SK-N-SH (cell line): ENCODE data around the gene INHBE. TPM values are rescaled to one million over a fixed set of nuclear protein-coding genes. Genes with fewer than 3 reads are reported as not detected.

Experiments used
- CTCF ChIA-PET: fragments of 300-600, 350-600 bp; formaldehyde crosslinking; extraction: SDS; loops from one replicate; lab custom pipeline; 2021; lab: Yijun Ruan, JAX
- POLR2A ChIA-PET: fragments of 350-600 bp; sonication (Branson Sonifier 250); formaldehyde crosslinking; extraction: SDS; loops from one replicate; lab custom pipeline; 2020; ENCODE audit warnings: antibody characterized with exemption, inconsistent platforms; lab: Yijun Ruan, JAX
- DNase-seq: peaks from one replicate; pipeline ENCODE4 v3.0.0; 2012
- H2AFZ ChIP-seq: fragments of 200-600 bp; sonication (generic); 2 replicates; pipeline ENCODE4 v1.8.1; 2016; ENCODE audit warnings: antibody characterized with exemption, mild to moderate bottlenecking, low read depth
- H3F3A ChIP-seq: fragments of 200-600 bp; sonication (generic); replicated peaks from 2 replicates; pipeline ENCODE3; 2016; ENCODE audit warnings: antibody characterized with exemption, mild to moderate bottlenecking; ENCODE audit not compliant: insufficient read depth
- H3K27ac ChIP-seq, 2 experiments: fragments of 200-500 bp in 1 of 2; fragments of 200-600 bp in 1 of 2; sonication (Bioruptor generic) in 1 of 2; sonication (generic), shearing (Covaris generic) in 1 of 2; 2 replicates each; pipeline versions ENCODE4 v1.5.1 to v1.6.1; 2014 to 2016; ENCODE audit warnings: low read depth in 2 of 2, inconsistent platforms in 1 of 2, low read length in 1 of 2, mild to moderate bottlenecking in 1 of 2, mixed read lengths in 1 of 2
- H3K27me3 ChIP-seq: fragments of 200-600 bp; sonication (generic), shearing (Covaris generic); 2 replicates; pipeline ENCODE4 v1.6.1; 2016; ENCODE audit warnings: mixed run types; ENCODE audit not compliant: insufficient read depth
- H3K36me3 ChIP-seq, 2 experiments: fragments of 200-500 bp in 1 of 2; fragments of 200-600 bp in 1 of 2; sonication (Bioruptor generic) in 1 of 2; sonication (generic) in 1 of 2; replicated peaks in 1 of 2; 2 replicates each; pipeline versions ENCODE3 to v1.5.1; 2014 to 2016; ENCODE audit warnings: low read length in 1 of 2, mild to moderate bottlenecking in 1 of 2; ENCODE audit not compliant: insufficient read depth in 2 of 2, control insufficient read depth in 1 of 2
- H3K4me1 ChIP-seq, 2 experiments: fragments of 200-500 bp in 1 of 2; fragments of 200-600 bp in 1 of 2; sonication (Bioruptor generic) in 1 of 2; sonication (generic), shearing (Covaris generic) in 1 of 2; 2 replicates each; pipeline versions ENCODE4 v1.5.1 to v1.6.1; 2014 to 2016; ENCODE audit warnings: low read depth in 1 of 2, low read length in 1 of 2, mixed run types in 1 of 2; ENCODE audit not compliant: insufficient read depth in 2 of 2, control insufficient read depth in 1 of 2
- H3K4me2 ChIP-seq: fragments of 200-600 bp; sonication (generic), shearing (Covaris generic); 2 replicates; pipeline ENCODE4 v1.6.1; 2017; ENCODE audit warnings: mixed run types
- H3K4me3 ChIP-seq, 2 experiments: fragments of 200-500 bp in 1 of 2; fragments of 200-600 bp in 1 of 2; sonication (Bioruptor generic) in 1 of 2; sonication (generic), shearing (Covaris generic) in 1 of 2; 2 replicates each; pipeline versions ENCODE4 v1.5.1 to v1.8.1; 2014 to 2016; ENCODE audit warnings: low read depth in 2 of 2, inconsistent platforms in 1 of 2, low read length in 1 of 2, mild to moderate bottlenecking in 1 of 2, mixed read lengths in 1 of 2, moderate library complexity in 1 of 2
- H3K79me2 ChIP-seq: fragments of 200-600 bp; sonication (generic); 2 replicates; pipeline ENCODE4 v1.8.1; 2017; ENCODE audit warnings: mild to moderate bottlenecking; ENCODE audit not compliant: insufficient read depth
- H3K9ac ChIP-seq: fragments of 200-600 bp; sonication (generic); 2 replicates; pipeline ENCODE4 v1.6.1; 2017; ENCODE audit warnings: mixed run types
- H3K9me2 ChIP-seq: fragments of 200-600 bp; sonication (generic); 2 replicates; pipeline ENCODE4 v1.6.1; 2017; ENCODE audit warnings: mixed run types
- H3K9me3 ChIP-seq: fragments of 200-600 bp; sonication (generic); 2 replicates; pipeline ENCODE4 v1.6.1; 2017; ENCODE audit warnings: mixed run types, mild to moderate bottlenecking, moderate library complexity
- H4K20me1 ChIP-seq: fragments of 200-600 bp; sonication (generic); 2 replicates; pipeline ENCODE4 v1.6.1; 2017; ENCODE audit warnings: mild to moderate bottlenecking, mixed run types; ENCODE audit not compliant: insufficient read depth
- CTCF ChIP-seq: fragments of 200-600 bp; sonication (generic); IDR thresholded peaks from 2 replicates; pipeline ENCODE4 v1.6.1; 2017; ENCODE audit warnings: antibody characterized with exemption, mild to moderate bottlenecking, moderate library complexity
- ELF1 ChIP-seq: IDR thresholded peaks from 2 replicates; pipeline ENCODE4 v1.4.0; 2012
- EP300 ChIP-seq, 2 experiments: IDR thresholded peaks; 2 replicates each; pipeline versions ENCODE4 v1.4.0 to v1.6.1; 2012; ENCODE audit warnings: borderline replicate concordance in 1 of 2, low read depth in 1 of 2, low read length in 1 of 2
- FOXM1 ChIP-seq: IDR thresholded peaks from 2 replicates; pipeline ENCODE4 v1.4.0; 2012; ENCODE audit warnings: low read depth, mild to moderate bottlenecking
- GABPA ChIP-seq: IDR thresholded peaks from 2 replicates; pipeline ENCODE4 v1.4.0; 2012; ENCODE audit warnings: low read depth, mild to moderate bottlenecking
- GATA2 ChIP-seq: sonication (generic); formaldehyde crosslinking; IDR thresholded peaks from 2 replicates; pipeline ENCODE4 v1.5.0; 2020; ENCODE audit warnings: mild to moderate bottlenecking, missing genetic modification reagents
- IRF3 ChIP-seq: fragments of 150-350 bp; IDR thresholded peaks from 2 replicates; pipeline ENCODE4 v1.6.1; 2016; ENCODE audit warnings: mild to moderate bottlenecking, low read depth, low read length
- JUND ChIP-seq: IDR thresholded peaks from 2 replicates; pipeline ENCODE4 v1.4.0; 2012
- MAX ChIP-seq: IDR thresholded peaks from 2 replicates; pipeline ENCODE4 v1.4.0; 2012; ENCODE audit warnings: low read depth
- NFIC ChIP-seq: IDR thresholded peaks from 2 replicates; pipeline ENCODE4 v1.4.0; 2012; ENCODE audit warnings: borderline replicate concordance
- RAD21 ChIP-seq: IDR thresholded peaks from 2 replicates; pipeline ENCODE4 v1.6.1; 2012; ENCODE audit warnings: mild to moderate bottlenecking, low read length
- RFX5 ChIP-seq: IDR thresholded peaks from 2 replicates; pipeline ENCODE4 v1.6.1; 2012; ENCODE audit warnings: mild to moderate bottlenecking, improper control_type of control experiment, low read length
- RXRA ChIP-seq: IDR thresholded peaks from 2 replicates; pipeline ENCODE4 v1.4.0; 2012; ENCODE audit warnings: low read depth, mild to moderate bottlenecking, borderline replicate concordance
- SMC3 ChIP-seq: IDR thresholded peaks from 2 replicates; pipeline ENCODE4 v1.6.1; 2012; ENCODE audit warnings: low read depth, low read length, improper control_type of control experiment
- TCF12 ChIP-seq: IDR thresholded peaks from 2 replicates; pipeline ENCODE4 v1.4.0; 2012
- TEAD4 ChIP-seq: IDR thresholded peaks from 2 replicates; pipeline ENCODE4 v1.4.0; 2012; ENCODE audit warnings: mild to moderate bottlenecking, borderline replicate concordance; ENCODE audit not compliant: insufficient read depth
- USF1 ChIP-seq: IDR thresholded peaks from 2 replicates; pipeline ENCODE4 v1.4.0; 2012; ENCODE audit warnings: low read depth, borderline replicate concordance
- YY1 ChIP-seq: IDR thresholded peaks from 2 replicates; pipeline ENCODE4 v1.4.0; 2012; ENCODE audit warnings: low read depth, mild to moderate bottlenecking
- WGBS: methylation state at CpG from one replicate; pipeline ENCODE4 v1.1.6; 2017; ENCODE audit warnings: low lambda C conversion rate; 5-methylcytosine and 5-hydroxymethylcytosine counted together
- polyA plus RNA-seq, 3 experiments: library from polyadenylated mRNA; depleted of rRNA; stranded (reverse); fragments of >200 nt; gene quantifications; 2 replicates each; pipeline ENCODE4 v1.2.3, GENCODE V29; 2012

INHBE gene
- polyA plus RNA-seq, 1 of the 3 experiments (the other 2 are of a cell fraction) = 0.03 TPM

GRCh38 chr12:57470286-57470969 is 15.3 kb downstream of the INHBE start:
- WGBS = 59% methylated on average over 8 of the region's 14 CpGs
- Histone ChIP-seq H3K4me1 (peaks cover 0 to under 1% of the 10 kb centered on the region in 2 experiments; a peak in 1 of 4 replicates), H3K9me2 (no peaks in the 10 kb centered on the region), H3K79me2 (no peaks in the 10 kb centered on the region), H3K4me3 (no peak overlapping the region), H3F3A (no peaks in the 10 kb centered on the region), H4K20me1 (no peaks in the 10 kb centered on the region), H3K36me3 (no peaks in the 10 kb centered on the region), H3K4me2 (no peak overlapping the region), H3K27ac (no peak overlapping the region), H3K9me3 (no peaks in the 10 kb centered on the region), H3K9ac (no peak overlapping the region), H3K27me3 (peaks cover 87% of the 10 kb centered on the region), H2AFZ (no peak overlapping the region)
- POLR2A ChIA-PET = no interaction called here
- CTCF ChIA-PET = interaction anchor here (0.7 to 2.8 kb wide), 7 partner anchors 8 to 230 kb away, joined by 3 to 22 read pairs (median 7); partner anchors contain the start of gene GLI1
- TF ChIP-seq CTCF (no peak), ELF1 (no peak), EP300 (IDR thresholded peaks at IDR 0.05; ENCODE audit: borderline replicate concordance in 1 of 2, low read depth in 1 of 2, low read length in 1 of 2) (no peak), IRF3 (no peak), TEAD4 (no peak), RXRA (no peak), TCF12 (no peak), RFX5 (no peak), FOXM1 (no peak), USF1 (no peak), GABPA (no peak), YY1 (no peak), SMC3 (no peak), NFIC (no peak), RAD21 (no peak), MAX (no peak), GATA2 (CRISPR knock-in tag) (no peak), JUND (no peak)
- no peak for DNase-seq
